ENCODE results near the gene CRELD1.

DNA sequence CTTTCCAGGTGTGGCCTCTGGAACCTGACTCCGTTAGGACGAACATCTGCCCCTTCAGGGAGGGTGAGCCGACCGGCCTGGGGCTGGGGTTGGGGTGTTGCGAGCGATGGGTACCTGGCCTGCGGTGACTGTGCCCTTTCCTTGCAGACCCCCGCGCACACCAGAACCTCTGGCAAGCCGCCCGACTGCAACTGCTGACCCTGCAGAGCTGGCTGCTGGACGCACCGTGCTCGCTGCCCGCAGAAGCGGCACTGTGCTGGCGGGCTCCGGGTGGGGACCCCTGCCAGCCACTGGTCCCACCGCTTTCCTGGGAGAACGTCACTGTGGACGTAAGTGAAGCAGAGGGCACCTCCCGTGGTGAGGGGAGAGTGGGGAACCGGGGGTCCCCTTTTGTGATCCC is 5.5 kb upstream of the CRELD1 start:
- TF ChIP-seq, protein P1, sequence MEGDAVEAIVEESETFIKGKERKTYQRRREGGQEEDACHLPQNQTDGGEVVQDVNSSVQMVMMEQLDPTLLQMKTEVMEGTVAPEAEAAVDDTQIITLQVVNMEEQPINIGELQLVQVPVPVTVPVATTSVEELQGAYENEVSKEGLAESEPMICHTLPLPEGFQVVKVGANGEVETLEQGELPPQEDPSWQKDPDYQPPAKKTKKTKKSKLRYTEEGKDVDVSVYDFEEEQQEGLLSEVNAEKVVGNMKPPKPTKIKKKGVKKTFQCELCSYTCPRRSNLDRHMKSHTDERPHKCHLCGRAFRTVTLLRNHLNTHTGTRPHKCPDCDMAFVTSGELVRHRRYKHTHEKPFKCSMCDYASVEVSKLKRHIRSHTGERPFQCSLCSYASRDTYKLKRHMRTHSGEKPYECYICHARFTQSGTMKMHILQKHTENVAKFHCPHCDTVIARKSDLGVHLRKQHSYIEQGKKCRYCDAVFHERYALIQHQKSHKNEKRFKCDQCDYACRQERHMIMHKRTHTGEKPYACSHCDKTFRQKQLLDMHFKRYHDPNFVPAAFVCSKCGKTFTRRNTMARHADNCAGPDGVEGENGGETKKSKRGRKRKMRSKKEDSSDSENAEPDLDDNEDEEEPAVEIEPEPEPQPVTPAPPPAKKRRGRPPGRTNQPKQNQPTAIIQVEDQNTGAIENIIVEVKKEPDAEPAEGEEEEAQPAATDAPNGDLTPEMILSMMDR (IDR thresholded peaks at IDR 0.05): no peak
- TF ChIP-seq POLR2A (IDR thresholded peaks at IDR 0.05): no peak

Data from esophagus squamous epithelium (tissue), 4 donors.